IMR-90 (cell line): ENCODE measurements around the gene TLNRD1. TPM values are rescaled to one million over a fixed set of nuclear protein-coding genes. Genes with fewer than 3 reads are reported as not detected.

ENCODE experiments used
- ATAC-seq: fragments of 200-7000 bp; cut with Tn5 transposase; 2 replicates; pipeline ENCODE4 v1.9.1; 2020; ENCODE audit warnings: low read depth, mild to moderate bottlenecking, moderate library complexity
- BruUV-seq: library from RNA; stranded (reverse); fragments of 400-500 nt; replicated peaks from 2 replicates; lab custom pipeline; 2021; lab: Mats Ljungman, UMichigan
- CTCF ChIA-PET: fragments of 300-600 bp; formaldehyde crosslinking; extraction: SDS; loops from one replicate; lab custom pipeline; 2021; ENCODE audit warnings: antibody characterized with exemption; lab: Yijun Ruan, JAX
- POLR2A ChIA-PET: fragments of 300-600 bp; sonication (Branson Sonifier 250); formaldehyde crosslinking; loops from one replicate; lab custom pipeline; 2022; ENCODE audit warnings: antibody characterized with exemption; ENCODE audit not compliant: unreplicated experiment; lab: Charles Lee
- DNase-seq: peaks from one replicate; pipeline ENCODE4 v3.0.0; 2013
- H2AFZ ChIP-seq: replicated peaks from 2 replicates; pipeline ENCODE3; 2013; ENCODE audit warnings: low read length, mild to moderate bottlenecking; ENCODE audit not compliant: poor library complexity
- H2AK5ac ChIP-seq: 2 replicates; pipeline ENCODE4 v1.6.1; 2013; ENCODE audit warnings: low read depth, low read length, inconsistent platforms
- H2AK9ac ChIP-seq: replicated peaks from 2 replicates; pipeline ENCODE3; 2013; ENCODE audit warnings: mild to moderate bottlenecking, low read depth, low read length, moderate library complexity; ENCODE audit not compliant: poor library complexity
- H2BK120ac ChIP-seq: 2 replicates; pipeline ENCODE4 v1.6.1; 2013; ENCODE audit warnings: low read depth, low read length, inconsistent platforms
- H2BK15ac ChIP-seq: 3 replicates; pipeline ENCODE4 v1.6.1; 2013; ENCODE audit warnings: low read depth, low read length, inconsistent platforms
- H2BK20ac ChIP-seq: 2 replicates; pipeline ENCODE4 v1.6.1; 2013; ENCODE audit warnings: low read depth, mild to moderate bottlenecking, inconsistent platforms, low read length, moderate library complexity
- H2BK5ac ChIP-seq: 2 replicates; pipeline ENCODE4 v1.6.1; 2013; ENCODE audit warnings: mild to moderate bottlenecking, low read depth, low read length, inconsistent platforms; ENCODE audit not compliant: poor library complexity, severe bottlenecking
- H3K14ac ChIP-seq: replicated peaks from 2 replicates; pipeline ENCODE4 v1.6.1; 2013; ENCODE audit warnings: low read depth, low read length, inconsistent platforms
- H3K18ac ChIP-seq: 2 replicates; pipeline ENCODE4 v1.6.1; 2013; ENCODE audit warnings: low read depth, low read length, control low read depth
- H3K23ac ChIP-seq: 2 replicates; pipeline ENCODE4 v1.6.1; 2013; ENCODE audit warnings: low read depth, low read length, inconsistent platforms
- H3K27ac ChIP-seq: 2 replicates; pipeline ENCODE4 v1.5.1; 2013; ENCODE audit warnings: mild to moderate bottlenecking, control low read depth, low read length; ENCODE audit not compliant: insufficient read depth
- H3K27me3 ChIP-seq: 2 replicates; pipeline ENCODE4 v1.6.1; 2013; ENCODE audit warnings: low read length; ENCODE audit not compliant: control insufficient read depth, insufficient read depth
- H3K36me3 ChIP-seq: 2 replicates; pipeline ENCODE4 v1.6.1; 2013; ENCODE audit warnings: low read length, mixed read lengths; ENCODE audit not compliant: control insufficient read depth, insufficient read depth
- H3K4ac ChIP-seq: 2 replicates; pipeline ENCODE4 v1.6.1; 2013; ENCODE audit warnings: low read depth, low read length, inconsistent platforms
- H3K4me1 ChIP-seq: 2 replicates; pipeline ENCODE4 v1.6.1; 2013; ENCODE audit warnings: low read length, mixed read lengths; ENCODE audit not compliant: control insufficient read depth, insufficient read depth
- H3K4me2 ChIP-seq: 2 replicates; pipeline ENCODE4 v1.6.1; 2013; ENCODE audit warnings: low read depth, mild to moderate bottlenecking, control low read depth, low read length, moderate library complexity
- H3K4me3 ChIP-seq: 2 replicates; pipeline ENCODE4 v1.5.1; 2013; ENCODE audit warnings: low read depth, mild to moderate bottlenecking, control low read depth, low read length, moderate library complexity; ENCODE audit not compliant: insufficient read depth
- H3K56ac ChIP-seq: 2 replicates; pipeline ENCODE4 v1.6.1; 2013; ENCODE audit warnings: low read length, inconsistent platforms; ENCODE audit not compliant: insufficient read depth; ENCODE audit errors: extremely low read depth
- H3K79me1 ChIP-seq, 2 experiments: 2 replicates each; pipeline ENCODE4 v1.6.1; 2013; ENCODE audit warnings: low read length in 2 of 2, inconsistent platforms in 1 of 2, low read depth in 1 of 2
- H3K9ac ChIP-seq: 2 replicates; pipeline ENCODE4 v1.6.1; 2013; ENCODE audit warnings: low read depth, low read length, control low read depth
- H3K9me1 ChIP-seq: 2 replicates; pipeline ENCODE4 v1.6.1; 2013; ENCODE audit warnings: low read length, inconsistent platforms; ENCODE audit not compliant: insufficient read depth
- H3K9me3 ChIP-seq: 2 replicates; pipeline ENCODE4 v1.6.1; 2013; ENCODE audit warnings: low read length; ENCODE audit not compliant: control insufficient read depth, insufficient read depth
- H4K20me1 ChIP-seq: 2 replicates; pipeline ENCODE4 v1.6.1; 2013; ENCODE audit warnings: low read length, inconsistent platforms; ENCODE audit not compliant: insufficient read depth
- H4K5ac ChIP-seq: 2 replicates; pipeline ENCODE4 v1.6.1; 2013; ENCODE audit warnings: mild to moderate bottlenecking, low read depth, low read length, control low read depth
- H4K8ac ChIP-seq, 2 experiments: 2 replicates each; pipeline ENCODE4 v1.6.1; 2013; ENCODE audit warnings: low read depth in 2 of 2, low read length in 2 of 2, control low read depth in 1 of 2, inconsistent platforms in 1 of 2
- H4K91ac ChIP-seq: 2 replicates; pipeline ENCODE4 v1.6.1; 2013; ENCODE audit warnings: low read depth, low read length, inconsistent platforms; ENCODE audit not compliant: insufficient read depth
- BHLHE40 ChIP-seq: fragments of 150-350 bp; IDR thresholded peaks from 2 replicates; pipeline ENCODE4 v1.6.1; 2016; ENCODE audit warnings: mild to moderate bottlenecking, low read depth, low read length
- CEBPB ChIP-seq: IDR thresholded peaks from 2 replicates; pipeline ENCODE4 v1.6.1; 2012; ENCODE audit warnings: low read depth, low read length, improper control_type of control experiment
- CHD1 ChIP-seq: IDR thresholded peaks from 2 replicates; pipeline ENCODE4 v1.6.1; 2012; ENCODE audit warnings: low read depth, low read length, improper control_type of control experiment
- CTCF ChIP-seq: conservative IDR thresholded peaks from 2 replicates; pipeline ENCODE4 v1.5.1; 2012; ENCODE audit warnings: mild to moderate bottlenecking, low read depth, low read length, improper control_type of control experiment
- FOS ChIP-seq: fragments of 150-350 bp; IDR thresholded peaks from 2 replicates; pipeline ENCODE4 v1.6.1; 2016; ENCODE audit warnings: low read depth, low read length
- MAFK ChIP-seq: IDR thresholded peaks from 2 replicates; pipeline ENCODE4 v1.6.1; 2012; ENCODE audit warnings: low read depth, low read length, improper control_type of control experiment
- MAZ ChIP-seq: IDR thresholded peaks from 2 replicates; pipeline ENCODE4 v1.6.1; 2012; ENCODE audit warnings: low read depth, mild to moderate bottlenecking, low read length, improper control_type of control experiment, moderate library complexity, borderline replicate concordance
- MXI1 ChIP-seq: IDR thresholded peaks from 2 replicates; pipeline ENCODE4 v1.6.1; 2012; ENCODE audit warnings: low read depth, mild to moderate bottlenecking, low read length, moderate library complexity, borderline replicate concordance
- NFE2L2 ChIP-seq: fragments of 150-350 bp; IDR thresholded peaks from 2 replicates; pipeline ENCODE4 v1.6.1; 2016; ENCODE audit warnings: low read depth, mild to moderate bottlenecking, low read length
- POLR2A ChIP-seq: IDR thresholded peaks from 2 replicates; pipeline ENCODE4 v1.6.1; 2012; ENCODE audit warnings: mild to moderate bottlenecking, low read depth, low read length
- RAD21 ChIP-seq: IDR thresholded peaks from 2 replicates; pipeline ENCODE4 v1.6.1; 2012; ENCODE audit warnings: low read length, improper control_type of control experiment
- RCOR1 ChIP-seq: IDR thresholded peaks from 2 replicates; pipeline ENCODE4 v1.6.1; 2012; ENCODE audit warnings: mild to moderate bottlenecking, low read length, improper control_type of control experiment; ENCODE audit not compliant: insufficient replicate concordance
- RFX5 ChIP-seq: IDR thresholded peaks from 2 replicates; pipeline ENCODE4 v1.8.0; 2012; ENCODE audit warnings: low read depth, mild to moderate bottlenecking, low read length, moderate library complexity
- SMC3 ChIP-seq: fragments of 150-350 bp; IDR thresholded peaks from 2 replicates; pipeline ENCODE4 v1.6.1; 2016; ENCODE audit warnings: low read depth, mild to moderate bottlenecking, antibody characterized with exemption, low read length, moderate library complexity
- USF2 ChIP-seq: fragments of 150-350 bp; IDR thresholded peaks from 2 replicates; pipeline ENCODE4 v1.6.1; 2017; ENCODE audit warnings: mild to moderate bottlenecking, antibody characterized with exemption, low read length, low read depth
- WGBS, 2 experiments: methylation state at CpG; one replicate each; pipeline versions ENCODE4 v1.1.5 to v1.1.7; 2013; ENCODE audit warnings: missing lambda C conversion rate in 2 of 2; ENCODE audit not compliant: insufficient read length in 1 of 2; ENCODE audit errors: extremely low coverage in 2 of 2; 5-methylcytosine and 5-hydroxymethylcytosine counted together
- dilution Hi-C: fragments of 300-500 bp; cut with HindIII; formaldehyde crosslinking; loops from one replicate; pipeline ENCODE4 v1.14.3; 2018; ENCODE audit warnings: low sequenced_read_pairs; ENCODE audit not compliant: unreplicated experiment
- in situ Hi-C: fragments of 300-500 bp; cut with MboI; formaldehyde crosslinking; loops from 3 replicates; pipeline ENCODE4 v1.14.3; 2019; ENCODE audit warnings: low sequenced_read_pairs, inconsistent platforms, mixed read lengths
- intact Hi-C: fragments of 100-400 bp; cut with micrococcal nuclease; formaldehyde crosslinking; loops from 2 replicates; pipeline ENCODE4 v1.10.0; 2022
- polyA plus RNA-seq, 3 experiments: library from polyadenylated mRNA; depleted of rRNA; stranded (reverse); fragments of >200 nt; gene quantifications; 2 replicates each; pipeline ENCODE4 v1.2.3, GENCODE V29; 2012; ENCODE audit warnings: low replicate concordance in 1 of 3
- total RNA-seq: library from RNA; depleted of rRNA; stranded (reverse); fragments of >200 nt; gene quantifications from 2 replicates; pipeline ENCODE4 v1.2.3, GENCODE V29; 2012
- TF ChIP-seq, protein P1 (sequence below): fragments of 150-350 bp; IDR thresholded peaks from 2 replicates; pipeline ENCODE4 v1.6.1; 2016; ENCODE audit warnings: low read depth, mild to moderate bottlenecking, low read length, moderate library complexity, borderline replicate concordance

TLNRD1 gene
- total and polyA plus RNA-seq, 2 of the 4 experiments (the other 2 are of a cell fraction), result 2.2 to 6.8 TPM

DNA sequence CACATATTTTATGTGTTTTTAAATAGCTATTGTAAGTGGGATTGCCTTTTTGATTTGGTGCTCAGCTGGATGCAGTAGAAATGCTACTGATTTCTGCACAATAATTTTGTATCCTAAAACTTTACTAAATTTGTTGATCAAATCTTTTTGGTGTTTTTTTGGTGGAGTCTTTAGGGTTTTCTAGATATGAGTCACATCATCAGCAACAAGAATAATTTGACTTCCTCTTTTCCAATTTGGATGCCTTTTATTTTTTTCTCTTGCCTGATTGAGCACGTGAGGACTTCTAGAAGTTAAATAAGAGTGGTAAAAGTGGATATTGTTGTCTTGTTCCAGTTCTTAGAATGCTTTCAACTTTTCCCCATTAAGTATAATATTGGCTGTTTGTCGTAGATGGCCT is 51.3 kb downstream of the TLNRD1 start:
- H4K91ac ChIP-seq, result no peak overlapping the region
- TF ChIP-seq CTCF, result no peak
- no peak for TF ChIP-seq CEBPB
- TF ChIP-seq MXI1, result no peak
- TF ChIP-seq FOS, result no peak
- TF ChIP-seq, protein P1, sequence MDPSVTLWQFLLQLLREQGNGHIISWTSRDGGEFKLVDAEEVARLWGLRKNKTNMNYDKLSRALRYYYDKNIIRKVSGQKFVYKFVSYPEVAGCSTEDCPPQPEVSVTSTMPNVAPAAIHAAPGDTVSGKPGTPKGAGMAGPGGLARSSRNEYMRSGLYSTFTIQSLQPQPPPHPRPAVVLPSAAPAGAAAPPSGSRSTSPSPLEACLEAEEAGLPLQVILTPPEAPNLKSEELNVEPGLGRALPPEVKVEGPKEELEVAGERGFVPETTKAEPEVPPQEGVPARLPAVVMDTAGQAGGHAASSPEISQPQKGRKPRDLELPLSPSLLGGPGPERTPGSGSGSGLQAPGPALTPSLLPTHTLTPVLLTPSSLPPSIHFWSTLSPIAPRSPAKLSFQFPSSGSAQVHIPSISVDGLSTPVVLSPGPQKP, result no peak
- TF ChIP-seq MAZ, result no peak
- no peak for TF ChIP-seq NFE2L2
- TF ChIP-seq CHD1, result no peak
- no peak for TF ChIP-seq POLR2A
- TF ChIP-seq RFX5, result no peak
- no peak for TF ChIP-seq RAD21
- TF ChIP-seq RCOR1, result no peak
- TF ChIP-seq SMC3, result no peak
- no peak for TF ChIP-seq USF2
- no peak for TF ChIP-seq MAFK
- no peak for TF ChIP-seq BHLHE40
- no peak overlapping the region for H4K8ac ChIP-seq
- no peak overlapping the region for H3K14ac ChIP-seq
- H2AK9ac ChIP-seq, result no peak overlapping the region
- H3K18ac ChIP-seq, result no peak overlapping the region
- no peak overlapping the region for H3K27ac ChIP-seq
- H2BK120ac ChIP-seq, result no peak overlapping the region
- H3K9ac ChIP-seq, result no peak overlapping the region
- no TSS peak for BruUV-seq
- H3K23ac ChIP-seq, result no peak overlapping the region
- H3K9me3 ChIP-seq, result no peaks in the 10 kb centered on the region
- intact Hi-C loops, result no loop called here
- dilution Hi-C loops, result no loop called here
- no peaks in the 10 kb centered on the region for H3K79me1 ChIP-seq
- H2AK5ac ChIP-seq, result no peak overlapping the region
- no peaks in the 10 kb centered on the region for H3K9me1 ChIP-seq
- H4K5ac ChIP-seq, result no peak overlapping the region
- WGBS, 2 experiments, result no CpG with 5 or more reads among the region's 2 CpGs
- CTCF ChIA-PET, result no interaction called here
- H3K4me2 ChIP-seq, result no peak overlapping the region
- in situ Hi-C loops, result no loop called here
- H2BK5ac ChIP-seq, result no peak overlapping the region
- DNase-seq (no peak), ATAC-seq (no peak)
- no peak overlapping the region for H2AFZ ChIP-seq
- peaks cover 12% of the 10 kb centered on the region for H3K27me3 ChIP-seq
- no peak overlapping the region for H2BK15ac ChIP-seq
- H4K20me1 ChIP-seq, result no peaks in the 10 kb centered on the region
- H3K4me1 ChIP-seq, result no peaks in the 10 kb centered on the region
- H2BK20ac ChIP-seq, result no peak overlapping the region
- no peak overlapping the region for H3K56ac ChIP-seq
- H3K4me3 ChIP-seq, result no peak overlapping the region
- H3K36me3 ChIP-seq, result no peaks in the 10 kb centered on the region
- POLR2A ChIA-PET, result no interaction called here
- no peak overlapping the region for H3K4ac ChIP-seq
